Activated T-cell treated with anti-CD3 and anti-CD28 coated beads for 48 hours (primary cell): ENCODE measurements around the gene PLAC1.

Source experiments
- DNase-seq: peaks from one replicate; pipeline ENCODE4 v3.0.0-alpha.2; 2020; ENCODE audit warnings: low read depth

The PLAC1 gene

GRCh38 chrX:134631426-134632346, 26.6 kb downstream of the PLAC1 start:
- DNase-seq, result no peak

GRCh38 chrX:134628663-134629062, 29.6 kb downstream of the PLAC1 start:
- DNase-seq, result no peak

GRCh38 chrX:134626434-134626833, 31.8 kb downstream of the PLAC1 start:
- no peak for DNase-seq

GRCh38 chrX:134625315-134625718, 33.0 kb downstream of the PLAC1 start:
- no peak for DNase-seq

GRCh38 chrX:134624046-134624430, 34.2 kb downstream of the PLAC1 start:
- no peak for DNase-seq

GRCh38 chrX:134623293-134624045, 34.8 kb downstream of the PLAC1 start:
- no peak for DNase-seq

GRCh38 chrX:134622813-134623185, 35.5 kb downstream of the PLAC1 start:
- DNase-seq, result no peak

- no peak for DNase-seq
Measured at GRCh38 chrX:134622056-134622812, 36.0 kb downstream of the PLAC1 start.

- no peak for DNase-seq
Measured at GRCh38 chrX:134619838-134620237, 38.4 kb downstream of the PLAC1 start.

- DNase-seq, result no peak
Measured at GRCh38 chrX:134613396-134613795, 44.9 kb downstream of the PLAC1 start.

- DNase-seq, result no peak
Measured at GRCh38 chrX:134608153-134608552, 50.1 kb downstream of the PLAC1 start.

- DNase-seq, result no peak
Measured at GRCh38 chrX:134607523-134607922, 50.7 kb downstream of the PLAC1 start.

- DNase-seq, result no peak
Measured at GRCh38 chrX:134604701-134605311, 53.5 kb downstream of the PLAC1 start.

- DNase-seq, result no peak
Measured at GRCh38 chrX:134603806-134604700, 54.2 kb downstream of the PLAC1 start.

GRCh38 chrX:134602410-134602809, 55.9 kb downstream of the PLAC1 start:
- no peak for DNase-seq

- no peak for DNase-seq
Measured at GRCh38 chrX:134601240-134601765, 57.0 kb downstream of the PLAC1 start.

- DNase-seq, result no peak
Measured at GRCh38 chrX:134600714-134601113, 57.6 kb downstream of the PLAC1 start.

GRCh38 chrX:134599184-134599914, 58.9 kb downstream of the PLAC1 start:
- DNase-seq, result no peak

- DNase-seq, result no peak
Measured at GRCh38 chrX:134592303-134592702, 66.0 kb downstream of the PLAC1 start.

GRCh38 chrX:134591502-134591901, 66.8 kb downstream of the PLAC1 start:
- no peak for DNase-seq
